ENCODE measurements around the gene PTPRE.

The PTPRE gene

GRCh38 chr10:128095753-128096469 is 189.0 kb downstream of the PTPRE start:
- H3K4me1 ChIP-seq (ENCODE audit: low read depth, poor library complexity, severe bottlenecking), result no peaks in the 10 kb centered on the region
- no peaks in the 10 kb centered on the region for H3K27me3 ChIP-seq (ENCODE audit: insufficient read depth, low read depth)
- H3K36me3 ChIP-seq (ENCODE audit: insufficient read depth), result no peaks in the 10 kb centered on the region
- no peak overlapping the region for H2AFZ ChIP-seq (ENCODE audit: low read depth)
- H3K79me2 ChIP-seq (ENCODE audit: insufficient read depth, low read depth), result no peaks in the 10 kb centered on the region
- H3K4me2 ChIP-seq, result no peak overlapping the region
- H4K20me1 ChIP-seq (ENCODE audit: insufficient read depth), result no peaks in the 10 kb centered on the region
- H3K27ac ChIP-seq, result no peak overlapping the region
- no peak overlapping the region for H3K4me3 ChIP-seq (IDR thresholded peaks at IDR 0.05; ENCODE audit: insufficient read depth, low read depth, low read length)
- H3K9ac ChIP-seq, result no peak overlapping the region
- TF ChIP-seq, protein P1, sequence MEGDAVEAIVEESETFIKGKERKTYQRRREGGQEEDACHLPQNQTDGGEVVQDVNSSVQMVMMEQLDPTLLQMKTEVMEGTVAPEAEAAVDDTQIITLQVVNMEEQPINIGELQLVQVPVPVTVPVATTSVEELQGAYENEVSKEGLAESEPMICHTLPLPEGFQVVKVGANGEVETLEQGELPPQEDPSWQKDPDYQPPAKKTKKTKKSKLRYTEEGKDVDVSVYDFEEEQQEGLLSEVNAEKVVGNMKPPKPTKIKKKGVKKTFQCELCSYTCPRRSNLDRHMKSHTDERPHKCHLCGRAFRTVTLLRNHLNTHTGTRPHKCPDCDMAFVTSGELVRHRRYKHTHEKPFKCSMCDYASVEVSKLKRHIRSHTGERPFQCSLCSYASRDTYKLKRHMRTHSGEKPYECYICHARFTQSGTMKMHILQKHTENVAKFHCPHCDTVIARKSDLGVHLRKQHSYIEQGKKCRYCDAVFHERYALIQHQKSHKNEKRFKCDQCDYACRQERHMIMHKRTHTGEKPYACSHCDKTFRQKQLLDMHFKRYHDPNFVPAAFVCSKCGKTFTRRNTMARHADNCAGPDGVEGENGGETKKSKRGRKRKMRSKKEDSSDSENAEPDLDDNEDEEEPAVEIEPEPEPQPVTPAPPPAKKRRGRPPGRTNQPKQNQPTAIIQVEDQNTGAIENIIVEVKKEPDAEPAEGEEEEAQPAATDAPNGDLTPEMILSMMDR (conservative IDR thresholded peaks at IDR 0.05; ENCODE audit: low read depth, low read length), result no peak

DNA sequence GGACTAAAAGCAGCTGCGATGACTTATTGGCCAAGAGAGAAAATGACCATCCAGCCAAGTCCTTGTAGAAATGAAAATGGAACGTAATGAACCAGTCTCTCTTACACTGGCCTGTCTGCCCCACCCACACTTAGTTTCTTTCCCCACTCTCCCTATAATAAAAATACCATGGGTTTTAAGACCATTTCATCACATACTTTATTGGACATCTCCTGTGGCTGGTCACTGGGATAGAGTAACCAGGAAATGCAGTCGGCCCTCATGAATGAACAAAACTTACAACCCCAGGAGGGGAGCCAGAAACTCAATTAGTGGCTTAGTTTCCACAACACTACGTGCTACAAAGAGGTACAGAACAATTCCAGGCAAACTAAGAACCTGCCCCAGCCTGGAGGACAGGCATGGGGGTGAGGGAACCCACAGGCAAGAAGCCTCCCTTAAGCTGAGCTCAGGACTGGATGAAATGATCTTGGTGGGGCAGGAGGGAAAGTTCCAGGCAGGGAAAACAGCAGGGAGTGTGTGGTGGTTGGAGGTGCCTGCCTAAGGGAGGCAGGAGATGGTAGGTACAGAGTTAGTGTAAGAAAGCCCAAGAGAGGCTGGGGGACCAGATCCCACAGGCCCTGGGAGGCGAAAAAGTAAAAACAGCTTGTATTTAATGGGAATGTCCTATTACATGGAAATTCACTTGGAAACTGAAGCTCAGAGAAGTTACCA is 189.7 kb downstream of the PTPRE start:
- Histone ChIP-seq H3K27me3 (ENCODE audit: insufficient read depth, low read depth) (no peaks in the 10 kb centered on the region), H4K20me1 (ENCODE audit: insufficient read depth) (no peaks in the 10 kb centered on the region), H3K36me3 (ENCODE audit: insufficient read depth) (no peaks in the 10 kb centered on the region), H3K27ac (no peak overlapping the region), H3K79me2 (ENCODE audit: insufficient read depth, low read depth) (no peaks in the 10 kb centered on the region), H3K4me1 (ENCODE audit: low read depth, poor library complexity, severe bottlenecking) (no peaks in the 10 kb centered on the region), H3K4me2 (no peak overlapping the region), H3K9ac (no peak overlapping the region), H3K4me3 (IDR thresholded peaks at IDR 0.05; ENCODE audit: insufficient read depth, low read depth, low read length) (no peak overlapping the region), H2AFZ (ENCODE audit: low read depth) (no peak overlapping the region)
- TF ChIP-seq, protein P1 (conservative IDR thresholded peaks at IDR 0.05; ENCODE audit: low read depth, low read length), result no peak

GRCh38 chr10:128097783-128098182 is 190.9 kb downstream of the PTPRE start:
- Histone ChIP-seq H3K27ac (no peak overlapping the region), H3K36me3 (ENCODE audit: insufficient read depth) (no peaks in the 10 kb centered on the region; the same call in 1 of the 2 replicates), H3K9ac (no peak overlapping the region), H3K4me3 (IDR thresholded peaks at IDR 0.05; ENCODE audit: insufficient read depth, low read depth, low read length) (no peak overlapping the region), H3K4me1 (ENCODE audit: low read depth, poor library complexity, severe bottlenecking) (no peaks in the 10 kb centered on the region), H3K4me2 (no peak overlapping the region), H3K27me3 (ENCODE audit: insufficient read depth, low read depth) (no peaks in the 10 kb centered on the region), H3K79me2 (ENCODE audit: insufficient read depth, low read depth) (no peaks in the 10 kb centered on the region), H2AFZ (ENCODE audit: low read depth) (no peak overlapping the region), H4K20me1 (ENCODE audit: insufficient read depth) (no peaks in the 10 kb centered on the region)
- TF ChIP-seq, protein P1 (conservative IDR thresholded peaks at IDR 0.05; ENCODE audit: low read depth, low read length), result no peak

DNA sequence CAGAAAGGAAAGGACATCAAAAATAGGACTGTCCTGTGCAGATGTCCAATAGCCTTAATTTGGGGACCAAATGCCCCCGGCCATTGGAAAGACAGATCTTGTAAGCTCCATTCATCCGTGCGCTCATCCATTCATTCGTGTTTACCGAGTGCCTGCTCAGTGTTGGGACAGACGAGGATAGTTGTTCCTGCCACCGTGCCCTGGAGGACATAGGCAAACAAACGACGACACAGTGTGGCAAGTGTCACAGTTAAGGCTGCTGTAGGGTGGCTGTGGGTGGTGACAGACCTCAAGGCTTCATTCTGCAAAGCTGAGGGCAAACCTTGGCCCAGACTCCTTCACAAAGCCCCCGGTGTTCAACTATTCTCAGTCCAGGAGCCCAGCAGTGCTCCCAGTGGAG is 191.7 kb downstream of the PTPRE start:
- Histone ChIP-seq H3K4me1 (ENCODE audit: low read depth, poor library complexity, severe bottlenecking) (no peaks in the 10 kb centered on the region), H3K4me3 (IDR thresholded peaks at IDR 0.05; ENCODE audit: insufficient read depth, low read depth, low read length) (no peak overlapping the region), H3K36me3 (ENCODE audit: insufficient read depth) (no peaks in the 10 kb centered on the region; the same call in 1 of the 2 replicates), H3K27ac (no peak overlapping the region), H4K20me1 (ENCODE audit: insufficient read depth) (no peaks in the 10 kb centered on the region), H3K27me3 (ENCODE audit: insufficient read depth, low read depth) (no peaks in the 10 kb centered on the region), H3K4me2 (no peak overlapping the region), H3K79me2 (ENCODE audit: insufficient read depth, low read depth) (no peaks in the 10 kb centered on the region), H3K9ac (no peak overlapping the region), H2AFZ (ENCODE audit: low read depth) (no peak overlapping the region)
- TF ChIP-seq, protein P1 (conservative IDR thresholded peaks at IDR 0.05; ENCODE audit: low read depth, low read length), result no peak

All from KMS-11 (cell line).